GM23338 (cell line): ENCODE measurements around the gene AGAP1. TPM values are rescaled to one million over a fixed set of nuclear protein-coding genes. Genes with fewer than 3 reads are reported as not detected.

Source experiments
- ATAC-seq: fragments of 200-7000 bp; cut with Tn5 transposase; 3 replicates; pipeline ENCODE4 v1.9.1; 2020
- DNase-seq: peaks from one replicate; pipeline ENCODE4 v3.0.0-alpha.2; 2015; ENCODE audit warnings: low spot score
- H2AFZ ChIP-seq: fragments of 200-600 bp; sonication (generic); 2 replicates; pipeline ENCODE4 v1.8.0; 2016; ENCODE audit warnings: antibody characterized with exemption, mild to moderate bottlenecking, moderate library complexity
- H3F3A ChIP-seq: fragments of 200-600 bp; sonication (generic); replicated peaks from 2 replicates; pipeline ENCODE4 v1.8.0; 2017; ENCODE audit warnings: antibody characterized with exemption, mixed run types, low read depth
- H3K27ac ChIP-seq: fragments of 200-600 bp; sonication (generic); 2 replicates; pipeline ENCODE4 v1.6.1; 2016; ENCODE audit warnings: low read depth
- H3K27me3 ChIP-seq: fragments of 200-600 bp; sonication (generic); 2 replicates; pipeline ENCODE4 v1.8.0; 2016; ENCODE audit warnings: mild to moderate bottlenecking, mixed run types, moderate library complexity; ENCODE audit not compliant: insufficient read depth
- H3K36me3 ChIP-seq: fragments of 200-600 bp; sonication (generic); 2 replicates; pipeline ENCODE4 v1.8.0; 2016; ENCODE audit warnings: mild to moderate bottlenecking; ENCODE audit not compliant: insufficient read depth
- H3K4me1 ChIP-seq: fragments of 200-600 bp; sonication (generic); 2 replicates; pipeline ENCODE4 v1.8.0; 2016; ENCODE audit warnings: mild to moderate bottlenecking, moderate library complexity; ENCODE audit not compliant: insufficient read depth
- H3K4me2 ChIP-seq: fragments of 200-600 bp; sonication (generic); 2 replicates; pipeline ENCODE4 v1.7.1; 2017; ENCODE audit warnings: mixed run types
- H3K4me3 ChIP-seq: fragments of 200-600 bp; sonication (generic); 2 replicates; pipeline ENCODE4 v1.6.1; 2016; ENCODE audit warnings: mixed run types
- H3K79me2 ChIP-seq: fragments of 200-600 bp; sonication (generic); replicated peaks from 2 replicates; pipeline ENCODE4 v1.8.0; 2017; ENCODE audit warnings: mild to moderate bottlenecking; ENCODE audit not compliant: insufficient read depth
- H3K9me2 ChIP-seq: fragments of 200-600 bp; sonication (generic); 2 replicates; pipeline ENCODE4 v1.8.0; 2017; ENCODE audit not compliant: insufficient read depth
- H4K20me1 ChIP-seq: fragments of 200-600 bp; sonication (generic); replicated peaks from 2 replicates; pipeline ENCODE4 v1.8.0; 2017; ENCODE audit warnings: mild to moderate bottlenecking; ENCODE audit not compliant: insufficient read depth
- H3K27ac Mint-ChIP-seq: 2 replicates; pipeline ENCODE4 v1.8.0; 2020; ENCODE audit warnings: inconsistent platforms, mild to moderate bottlenecking, moderate library complexity, mixed read lengths
- H3K27me3 Mint-ChIP-seq: 3 replicates; pipeline ENCODE4 v1.8.0; 2022; ENCODE audit warnings: low read depth, mild to moderate bottlenecking, moderate library complexity, mixed read lengths, inconsistent platforms; ENCODE audit not compliant: insufficient read depth, poor library complexity
- H3K36me3 Mint-ChIP-seq: 3 replicates; pipeline ENCODE4 v1.8.0; 2021; ENCODE audit warnings: low read depth, mild to moderate bottlenecking, inconsistent platforms, moderate library complexity, mixed read lengths
- H3K4me1 Mint-ChIP-seq: 3 replicates; pipeline ENCODE4 v1.8.0; 2020; ENCODE audit warnings: mild to moderate bottlenecking, inconsistent platforms, mixed read lengths
- H3K4me3 Mint-ChIP-seq: 3 replicates; pipeline ENCODE4 v1.8.0; 2021; ENCODE audit warnings: moderate library complexity, mild to moderate bottlenecking, inconsistent platforms, mixed read lengths
- H3K9me3 Mint-ChIP-seq: 3 replicates; pipeline ENCODE4 v1.8.0; 2020; ENCODE audit warnings: moderate library complexity, mild to moderate bottlenecking, inconsistent platforms, mixed read lengths
- CREB1 ChIP-seq: fragments of 250-450 bp; sonication (Bioruptor Pico); IDR thresholded peaks from 2 replicates; pipeline ENCODE4 v1.5.0; 2020; ENCODE audit warnings: low read depth, mild to moderate bottlenecking, moderate library complexity
- EZH2 ChIP-seq: fragments of 200-600 bp; sonication (generic); IDR thresholded peaks from one replicate; pipeline ENCODE4 v1.8.0; 2017; ENCODE audit warnings: antibody characterized with exemption, mild to moderate bottlenecking, low read depth; ENCODE audit not compliant: unreplicated experiment
- EZH2phosphoT487 ChIP-seq: fragments of 200-600 bp; sonication (generic); IDR thresholded peaks from one replicate; pipeline ENCODE4 v1.8.1; 2018; ENCODE audit warnings: antibody characterized with exemption; ENCODE audit not compliant: unreplicated experiment
- JUNB ChIP-seq: IDR thresholded peaks from one replicate; pipeline ENCODE4 v1.6.1; 2016; ENCODE audit warnings: antibody characterized with exemption; ENCODE audit not compliant: unreplicated experiment
- NANOG ChIP-seq: IDR thresholded peaks from 2 replicates; pipeline ENCODE4 v1.6.1; 2016; ENCODE audit warnings: antibody characterized with exemption, borderline replicate concordance
- POLR2AphosphoS5 ChIP-seq: IDR thresholded peaks from 2 replicates; pipeline ENCODE4 v1.6.1; 2016; ENCODE audit warnings: antibody characterized with exemption, low read depth
- STAT1 ChIP-seq: IDR thresholded peaks from one replicate; pipeline ENCODE4 v1.6.1; 2016; ENCODE audit warnings: antibody characterized with exemption; ENCODE audit not compliant: unreplicated experiment
- ZNF114 ChIP-seq: fragments of 250-450 bp; sonication (Bioruptor Pico); IDR thresholded peaks from 2 replicates; pipeline ENCODE4 v1.5.0; 2020; ENCODE audit warnings: mild to moderate bottlenecking, moderate library complexity
- ZNF331 ChIP-seq: fragments of 250-450 bp; sonication (Bioruptor Pico); IDR thresholded peaks from 2 replicates; pipeline ENCODE4 v1.5.0; 2020; ENCODE audit warnings: low read depth, mild to moderate bottlenecking, moderate library complexity
- polyA plus RNA-seq: library from polyadenylated mRNA; unstranded; fragments of >200 nt; fragmentation: Nextera tagmentation; extraction: Ambion mirVana; gene quantifications from 2 replicates; pipeline ENCODE4 v1.2.1, GENCODE V29; 2016
- total RNA-seq: library from RNA; depleted of rRNA; stranded (reverse); fragments of >200 nt; shearing (Covaris generic); gene quantifications from 2 replicates; pipeline ENCODE4 v1.2.3, GENCODE V29; 2014
- TF ChIP-seq, protein P1 (sequence below): IDR thresholded peaks from one replicate; pipeline ENCODE4 v1.6.1; 2018; ENCODE audit warnings: antibody characterized with exemption; ENCODE audit not compliant: unreplicated experiment
- TF ChIP-seq, protein P2 (sequence below): fragments of 250-450 bp; sonication (Bioruptor Pico); IDR thresholded peaks from 2 replicates; pipeline ENCODE4 v1.5.0; 2020; ENCODE audit warnings: mild to moderate bottlenecking, moderate library complexity
- TF ChIP-seq, protein P3 (sequence below), 2 experiments: fragments of 200-600 bp in 1 of 2; sonication (generic) in 1 of 2; conservative IDR thresholded peaks; 2 replicates each; pipeline versions ENCODE4 v1.5.1 to v1.6.1; 2016 to 2017; ENCODE audit warnings: antibody characterized with exemption in 2 of 2, low read depth in 2 of 2, mild to moderate bottlenecking in 2 of 2, moderate library complexity in 1 of 2
- TF ChIP-seq, protein P4 (sequence below): IDR thresholded peaks from 2 replicates; pipeline ENCODE4 v1.6.1; 2016; ENCODE audit warnings: antibody characterized with exemption

The AGAP1 gene
- total and polyA plus RNA-seq, 2 experiments from 2014 or later = 13.3 to 27.9 TPM

DNA sequence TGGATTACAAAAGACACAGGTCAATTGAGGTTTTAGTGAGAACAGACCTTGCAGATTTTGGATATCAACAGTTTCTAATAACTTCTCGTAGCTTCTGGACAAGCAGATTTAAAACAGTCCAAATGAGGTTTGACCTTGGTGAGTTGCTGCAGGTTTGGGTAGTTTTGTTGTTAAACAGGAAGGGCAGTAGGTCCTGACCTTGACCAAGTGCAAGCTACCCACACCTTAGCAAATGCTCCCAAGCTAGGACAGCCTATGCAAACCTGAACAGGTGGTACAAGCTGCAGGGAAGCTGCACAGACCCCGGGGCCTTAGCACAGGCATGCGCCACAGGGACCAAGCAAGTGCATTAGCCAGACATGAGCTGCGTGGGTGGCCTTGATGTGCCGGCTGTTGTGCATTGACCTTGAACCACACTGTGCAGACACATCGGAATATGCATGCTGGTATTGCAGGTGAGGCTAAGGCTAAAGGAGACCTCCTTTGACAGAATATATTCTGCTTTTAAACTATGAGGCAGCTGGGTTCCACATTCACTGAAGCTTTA lies 40.2 kb upstream of the AGAP1 start:
- H3K27ac ChIP-seq = no peak overlapping the region
- Mint-ChIP-seq H3K27ac (no peak overlapping the region), H3K4me3 (no peak overlapping the region), H3K9me3 (no peaks in the 10 kb centered on the region), H3K4me1 (no peaks in the 10 kb centered on the region), H3K36me3 (no peaks in the 10 kb centered on the region), H3K27me3 (no peaks in the 10 kb centered on the region)
- H3K27me3 ChIP-seq = no peaks in the 10 kb centered on the region
- H3K9me2 ChIP-seq = 0 out of 2 replicates have a peak, but pooled peaks cover 4% of the 10 kb centered on the region
- H3K4me1 ChIP-seq = no peaks in the 10 kb centered on the region
- no peaks in the 10 kb centered on the region for H3F3A ChIP-seq
- DNase-seq (no peak), ATAC-seq (no peak)
- no peak overlapping the region for H3K4me2 ChIP-seq
- TF ChIP-seq, protein P1, sequence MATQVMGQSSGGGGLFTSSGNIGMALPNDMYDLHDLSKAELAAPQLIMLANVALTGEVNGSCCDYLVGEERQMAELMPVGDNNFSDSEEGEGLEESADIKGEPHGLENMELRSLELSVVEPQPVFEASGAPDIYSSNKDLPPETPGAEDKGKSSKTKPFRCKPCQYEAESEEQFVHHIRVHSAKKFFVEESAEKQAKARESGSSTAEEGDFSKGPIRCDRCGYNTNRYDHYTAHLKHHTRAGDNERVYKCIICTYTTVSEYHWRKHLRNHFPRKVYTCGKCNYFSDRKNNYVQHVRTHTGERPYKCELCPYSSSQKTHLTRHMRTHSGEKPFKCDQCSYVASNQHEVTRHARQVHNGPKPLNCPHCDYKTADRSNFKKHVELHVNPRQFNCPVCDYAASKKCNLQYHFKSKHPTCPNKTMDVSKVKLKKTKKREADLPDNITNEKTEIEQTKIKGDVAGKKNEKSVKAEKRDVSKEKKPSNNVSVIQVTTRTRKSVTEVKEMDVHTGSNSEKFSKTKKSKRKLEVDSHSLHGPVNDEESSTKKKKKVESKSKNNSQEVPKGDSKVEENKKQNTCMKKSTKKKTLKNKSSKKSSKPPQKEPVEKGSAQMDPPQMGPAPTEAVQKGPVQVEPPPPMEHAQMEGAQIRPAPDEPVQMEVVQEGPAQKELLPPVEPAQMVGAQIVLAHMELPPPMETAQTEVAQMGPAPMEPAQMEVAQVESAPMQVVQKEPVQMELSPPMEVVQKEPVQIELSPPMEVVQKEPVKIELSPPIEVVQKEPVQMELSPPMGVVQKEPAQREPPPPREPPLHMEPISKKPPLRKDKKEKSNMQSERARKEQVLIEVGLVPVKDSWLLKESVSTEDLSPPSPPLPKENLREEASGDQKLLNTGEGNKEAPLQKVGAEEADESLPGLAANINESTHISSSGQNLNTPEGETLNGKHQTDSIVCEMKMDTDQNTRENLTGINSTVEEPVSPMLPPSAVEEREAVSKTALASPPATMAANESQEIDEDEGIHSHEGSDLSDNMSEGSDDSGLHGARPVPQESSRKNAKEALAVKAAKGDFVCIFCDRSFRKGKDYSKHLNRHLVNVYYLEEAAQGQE = no peak
- no peak for TF ChIP-seq ZNF114 (CRISPR knock-in tag)
- TF ChIP-seq, protein P2, sequence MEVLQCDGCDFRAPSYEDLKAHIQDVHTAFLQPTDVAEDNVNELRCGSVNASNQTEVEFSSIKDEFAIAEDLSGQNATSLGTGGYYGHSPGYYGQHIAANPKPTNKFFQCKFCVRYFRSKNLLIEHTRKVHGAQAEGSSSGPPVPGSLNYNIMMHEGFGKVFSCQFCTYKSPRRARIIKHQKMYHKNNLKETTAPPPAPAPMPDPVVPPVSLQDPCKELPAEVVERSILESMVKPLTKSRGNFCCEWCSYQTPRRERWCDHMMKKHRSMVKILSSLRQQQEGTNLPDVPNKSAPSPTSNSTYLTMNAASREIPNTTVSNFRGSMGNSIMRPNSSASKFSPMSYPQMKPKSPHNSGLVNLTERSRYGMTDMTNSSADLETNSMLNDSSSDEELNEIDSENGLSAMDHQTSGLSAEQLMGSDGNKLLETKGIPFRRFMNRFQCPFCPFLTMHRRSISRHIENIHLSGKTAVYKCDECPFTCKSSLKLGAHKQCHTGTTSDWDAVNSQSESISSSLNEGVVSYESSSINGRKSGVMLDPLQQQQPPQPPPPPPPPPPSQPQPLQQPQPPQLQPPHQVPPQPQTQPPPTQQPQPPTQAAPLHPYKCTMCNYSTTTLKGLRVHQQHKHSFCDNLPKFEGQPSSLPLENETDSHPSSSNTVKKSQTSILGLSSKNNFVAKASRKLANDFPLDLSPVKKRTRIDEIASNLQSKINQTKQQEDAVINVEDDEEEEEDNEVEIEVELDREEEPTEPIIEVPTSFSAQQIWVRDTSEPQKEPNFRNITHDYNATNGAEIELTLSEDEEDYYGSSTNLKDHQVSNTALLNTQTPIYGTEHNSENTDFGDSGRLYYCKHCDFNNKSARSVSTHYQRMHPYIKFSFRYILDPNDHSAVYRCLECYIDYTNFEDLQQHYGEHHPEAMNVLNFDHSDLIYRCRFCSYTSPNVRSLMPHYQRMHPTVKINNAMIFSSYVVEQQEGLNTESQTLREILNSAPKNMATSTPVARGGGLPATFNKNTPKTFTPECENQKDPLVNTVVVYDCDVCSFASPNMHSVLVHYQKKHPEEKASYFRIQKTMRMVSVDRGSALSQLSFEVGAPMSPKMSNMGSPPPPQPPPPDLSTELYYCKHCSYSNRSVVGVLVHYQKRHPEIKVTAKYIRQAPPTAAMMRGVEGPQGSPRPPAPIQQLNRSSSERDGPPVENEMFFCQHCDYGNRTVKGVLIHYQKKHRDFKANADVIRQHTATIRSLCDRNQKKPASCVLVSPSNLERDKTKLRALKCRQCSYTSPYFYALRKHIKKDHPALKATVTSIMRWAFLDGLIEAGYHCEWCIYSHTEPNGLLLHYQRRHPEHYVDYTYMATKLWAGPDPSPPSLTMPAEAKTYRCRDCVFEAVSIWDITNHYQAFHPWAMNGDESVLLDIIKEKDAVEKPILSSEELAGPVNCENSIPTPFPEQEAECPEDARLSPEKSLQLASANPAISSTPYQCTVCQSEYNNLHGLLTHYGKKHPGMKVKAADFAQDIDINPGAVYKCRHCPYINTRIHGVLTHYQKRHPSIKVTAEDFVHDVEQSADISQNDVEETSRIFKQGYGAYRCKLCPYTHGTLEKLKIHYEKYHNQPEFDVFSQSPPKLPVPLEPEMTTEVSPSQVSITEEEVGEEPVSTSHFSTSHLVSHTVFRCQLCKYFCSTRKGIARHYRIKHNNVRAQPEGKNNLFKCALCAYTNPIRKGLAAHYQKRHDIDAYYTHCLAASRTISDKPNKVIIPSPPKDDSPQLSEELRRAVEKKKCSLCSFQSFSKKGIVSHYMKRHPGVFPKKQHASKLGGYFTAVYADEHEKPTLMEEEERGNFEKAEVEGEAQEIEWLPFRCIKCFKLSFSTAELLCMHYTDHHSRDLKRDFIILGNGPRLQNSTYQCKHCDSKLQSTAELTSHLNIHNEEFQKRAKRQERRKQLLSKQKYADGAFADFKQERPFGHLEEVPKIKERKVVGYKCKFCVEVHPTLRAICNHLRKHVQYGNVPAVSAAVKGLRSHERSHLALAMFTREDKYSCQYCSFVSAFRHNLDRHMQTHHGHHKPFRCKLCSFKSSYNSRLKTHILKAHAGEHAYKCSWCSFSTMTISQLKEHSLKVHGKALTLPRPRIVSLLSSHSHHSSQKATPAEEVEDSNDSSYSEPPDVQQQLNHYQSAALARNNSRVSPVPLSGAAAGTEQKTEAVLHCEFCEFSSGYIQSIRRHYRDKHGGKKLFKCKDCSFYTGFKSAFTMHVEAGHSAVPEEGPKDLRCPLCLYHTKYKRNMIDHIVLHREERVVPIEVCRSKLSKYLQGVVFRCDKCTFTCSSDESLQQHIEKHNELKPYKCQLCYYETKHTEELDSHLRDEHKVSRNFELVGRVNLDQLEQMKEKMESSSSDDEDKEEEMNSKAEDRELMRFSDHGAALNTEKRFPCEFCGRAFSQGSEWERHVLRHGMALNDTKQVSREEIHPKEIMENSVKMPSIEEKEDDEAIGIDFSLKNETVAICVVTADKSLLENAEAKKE (CRISPR knock-in tag) = no peak
- TF ChIP-seq ZNF331 (CRISPR knock-in tag) = no peak
- no peak for TF ChIP-seq CREB1 (CRISPR knock-in tag)
- no peak for TF ChIP-seq EZH2
- TF ChIP-seq STAT1 = no peak
- TF ChIP-seq JUNB = no peak
- TF ChIP-seq, protein P3, sequence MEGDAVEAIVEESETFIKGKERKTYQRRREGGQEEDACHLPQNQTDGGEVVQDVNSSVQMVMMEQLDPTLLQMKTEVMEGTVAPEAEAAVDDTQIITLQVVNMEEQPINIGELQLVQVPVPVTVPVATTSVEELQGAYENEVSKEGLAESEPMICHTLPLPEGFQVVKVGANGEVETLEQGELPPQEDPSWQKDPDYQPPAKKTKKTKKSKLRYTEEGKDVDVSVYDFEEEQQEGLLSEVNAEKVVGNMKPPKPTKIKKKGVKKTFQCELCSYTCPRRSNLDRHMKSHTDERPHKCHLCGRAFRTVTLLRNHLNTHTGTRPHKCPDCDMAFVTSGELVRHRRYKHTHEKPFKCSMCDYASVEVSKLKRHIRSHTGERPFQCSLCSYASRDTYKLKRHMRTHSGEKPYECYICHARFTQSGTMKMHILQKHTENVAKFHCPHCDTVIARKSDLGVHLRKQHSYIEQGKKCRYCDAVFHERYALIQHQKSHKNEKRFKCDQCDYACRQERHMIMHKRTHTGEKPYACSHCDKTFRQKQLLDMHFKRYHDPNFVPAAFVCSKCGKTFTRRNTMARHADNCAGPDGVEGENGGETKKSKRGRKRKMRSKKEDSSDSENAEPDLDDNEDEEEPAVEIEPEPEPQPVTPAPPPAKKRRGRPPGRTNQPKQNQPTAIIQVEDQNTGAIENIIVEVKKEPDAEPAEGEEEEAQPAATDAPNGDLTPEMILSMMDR (conservative IDR thresholded peaks at IDR 0.05; ENCODE audit: low read depth in 2 of 2) = no peak
- TF ChIP-seq, protein P4, sequence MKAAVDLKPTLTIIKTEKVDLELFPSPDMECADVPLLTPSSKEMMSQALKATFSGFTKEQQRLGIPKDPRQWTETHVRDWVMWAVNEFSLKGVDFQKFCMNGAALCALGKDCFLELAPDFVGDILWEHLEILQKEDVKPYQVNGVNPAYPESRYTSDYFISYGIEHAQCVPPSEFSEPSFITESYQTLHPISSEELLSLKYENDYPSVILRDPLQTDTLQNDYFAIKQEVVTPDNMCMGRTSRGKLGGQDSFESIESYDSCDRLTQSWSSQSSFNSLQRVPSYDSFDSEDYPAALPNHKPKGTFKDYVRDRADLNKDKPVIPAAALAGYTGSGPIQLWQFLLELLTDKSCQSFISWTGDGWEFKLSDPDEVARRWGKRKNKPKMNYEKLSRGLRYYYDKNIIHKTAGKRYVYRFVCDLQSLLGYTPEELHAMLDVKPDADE = no peak
- no peak for TF ChIP-seq EZH2phosphoT487
- TF ChIP-seq NANOG = no peak
- no peak for TF ChIP-seq POLR2AphosphoS5
- no peaks in the 10 kb centered on the region for H3K79me2 ChIP-seq
- no peak overlapping the region for H3K4me3 ChIP-seq
- no peaks in the 10 kb centered on the region for H3K36me3 ChIP-seq
- no peaks in the 10 kb centered on the region for H4K20me1 ChIP-seq
- no peak overlapping the region for H2AFZ ChIP-seq
